ENCODE results near the gene MFAP2.

DNA sequence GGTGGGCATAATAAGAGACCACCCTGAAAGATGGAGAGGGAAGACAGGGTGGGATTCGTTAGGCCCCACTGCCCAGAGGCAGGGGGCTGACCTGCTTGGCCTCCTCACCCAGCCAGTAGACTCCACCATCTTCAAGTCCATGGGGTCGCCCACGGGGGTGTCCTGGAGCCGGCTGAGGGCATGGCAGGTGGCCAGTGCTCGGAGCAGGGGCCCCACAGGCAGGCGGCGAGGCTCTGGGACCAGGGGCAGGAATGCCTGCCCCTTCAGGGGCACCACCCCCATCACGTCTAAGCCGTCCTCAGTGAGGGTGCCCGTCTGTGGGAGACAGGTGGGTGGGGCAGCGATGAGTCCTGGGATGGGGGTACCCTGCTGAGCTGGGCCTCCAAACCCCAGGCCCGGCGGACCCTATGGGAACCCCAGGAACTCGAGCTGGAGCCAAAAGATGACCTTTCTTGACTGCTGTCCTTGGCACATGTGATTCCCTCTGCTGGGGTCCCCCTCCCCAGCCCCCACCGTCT is 13.2 kb upstream of the MFAP2 start:
- TF ChIP-seq, protein P1, sequence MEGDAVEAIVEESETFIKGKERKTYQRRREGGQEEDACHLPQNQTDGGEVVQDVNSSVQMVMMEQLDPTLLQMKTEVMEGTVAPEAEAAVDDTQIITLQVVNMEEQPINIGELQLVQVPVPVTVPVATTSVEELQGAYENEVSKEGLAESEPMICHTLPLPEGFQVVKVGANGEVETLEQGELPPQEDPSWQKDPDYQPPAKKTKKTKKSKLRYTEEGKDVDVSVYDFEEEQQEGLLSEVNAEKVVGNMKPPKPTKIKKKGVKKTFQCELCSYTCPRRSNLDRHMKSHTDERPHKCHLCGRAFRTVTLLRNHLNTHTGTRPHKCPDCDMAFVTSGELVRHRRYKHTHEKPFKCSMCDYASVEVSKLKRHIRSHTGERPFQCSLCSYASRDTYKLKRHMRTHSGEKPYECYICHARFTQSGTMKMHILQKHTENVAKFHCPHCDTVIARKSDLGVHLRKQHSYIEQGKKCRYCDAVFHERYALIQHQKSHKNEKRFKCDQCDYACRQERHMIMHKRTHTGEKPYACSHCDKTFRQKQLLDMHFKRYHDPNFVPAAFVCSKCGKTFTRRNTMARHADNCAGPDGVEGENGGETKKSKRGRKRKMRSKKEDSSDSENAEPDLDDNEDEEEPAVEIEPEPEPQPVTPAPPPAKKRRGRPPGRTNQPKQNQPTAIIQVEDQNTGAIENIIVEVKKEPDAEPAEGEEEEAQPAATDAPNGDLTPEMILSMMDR (IDR thresholded peaks at IDR 0.05; ENCODE audit: insufficient read depth, low read length, poor library complexity, severe bottlenecking): no peak
- no peak for TF ChIP-seq EZH2phosphoT487 (conservative IDR thresholded peaks at IDR 0.05; ENCODE audit: low read length)

All from SU-DHL-6 (cell line).